Mesothelial cell of epicardium (in vitro differentiated cells): Measurements from ENCODE around the gene KIFBP. TPM values are rescaled to one million over a fixed set of nuclear protein-coding genes. Genes with fewer than 3 reads are reported as not detected.

Experiments used
- DNase-seq, 2 experiments: peaks; one replicate each; pipeline ENCODE4 v3.0.0; 2021; ENCODE audit warnings: low spot score in 2 of 2; ENCODE audit not compliant: unreplicated experiment in 2 of 2
- H3K27ac Mint-ChIP-seq: 2 replicates; pipeline ENCODE4 v1.8.0; 2021; ENCODE audit warnings: mixed read lengths
- H3K27me3 Mint-ChIP-seq: 2 replicates; pipeline ENCODE4 v1.8.0; 2021; ENCODE audit warnings: low read depth, mixed read lengths
- H3K36me3 Mint-ChIP-seq: 2 replicates; pipeline ENCODE4 v1.8.0; 2021; ENCODE audit warnings: mixed read lengths
- H3K4me1 Mint-ChIP-seq: 2 replicates; pipeline ENCODE4 v1.8.0; 2021; ENCODE audit warnings: mixed read lengths
- H3K4me3 Mint-ChIP-seq: 2 replicates; pipeline ENCODE4 v1.8.0; 2021; ENCODE audit warnings: mild to moderate bottlenecking, moderate library complexity, mixed read lengths
- H3K9me3 Mint-ChIP-seq: 2 replicates; pipeline ENCODE4 v1.8.0; 2021; ENCODE audit warnings: mixed read lengths
- total RNA-seq: library from RNA; stranded (reverse); gene quantifications from 3 replicates; pipeline ENCODE4 v1.2.1, GENCODE V29; 2021
- TF ChIP-seq, protein P1 (sequence below): fragments of 200-600 bp; sonication (generic); IDR thresholded peaks from one replicate; pipeline ENCODE4 v1.5.0; 2021; ENCODE audit warnings: antibody characterized with exemption; ENCODE audit not compliant: unreplicated experiment

KIFBP gene
- total RNA-seq, 1 donor from 2014 or later, result 22.7 TPM

- TF ChIP-seq, protein P1, sequence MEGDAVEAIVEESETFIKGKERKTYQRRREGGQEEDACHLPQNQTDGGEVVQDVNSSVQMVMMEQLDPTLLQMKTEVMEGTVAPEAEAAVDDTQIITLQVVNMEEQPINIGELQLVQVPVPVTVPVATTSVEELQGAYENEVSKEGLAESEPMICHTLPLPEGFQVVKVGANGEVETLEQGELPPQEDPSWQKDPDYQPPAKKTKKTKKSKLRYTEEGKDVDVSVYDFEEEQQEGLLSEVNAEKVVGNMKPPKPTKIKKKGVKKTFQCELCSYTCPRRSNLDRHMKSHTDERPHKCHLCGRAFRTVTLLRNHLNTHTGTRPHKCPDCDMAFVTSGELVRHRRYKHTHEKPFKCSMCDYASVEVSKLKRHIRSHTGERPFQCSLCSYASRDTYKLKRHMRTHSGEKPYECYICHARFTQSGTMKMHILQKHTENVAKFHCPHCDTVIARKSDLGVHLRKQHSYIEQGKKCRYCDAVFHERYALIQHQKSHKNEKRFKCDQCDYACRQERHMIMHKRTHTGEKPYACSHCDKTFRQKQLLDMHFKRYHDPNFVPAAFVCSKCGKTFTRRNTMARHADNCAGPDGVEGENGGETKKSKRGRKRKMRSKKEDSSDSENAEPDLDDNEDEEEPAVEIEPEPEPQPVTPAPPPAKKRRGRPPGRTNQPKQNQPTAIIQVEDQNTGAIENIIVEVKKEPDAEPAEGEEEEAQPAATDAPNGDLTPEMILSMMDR, result no peak
- no peaks in the 10 kb centered on the region for H3K36me3 Mint-ChIP-seq
- peak overlapping the region; percentile 99 for H3K4me3 Mint-ChIP-seq
- H3K27ac Mint-ChIP-seq, result peak overlapping the region; percentile 99
- H3K27me3 Mint-ChIP-seq, result no peaks in the 10 kb centered on the region
- H3K9me3 Mint-ChIP-seq, result no peaks in the 10 kb centered on the region
- H3K4me1 Mint-ChIP-seq, result peaks cover 31% of the 10 kb centered on the region
- DNase-seq, result no peak
Measured at GRCh38 chr10:68989317-68989990, 851 bp downstream of the KIFBP start.

DNA sequence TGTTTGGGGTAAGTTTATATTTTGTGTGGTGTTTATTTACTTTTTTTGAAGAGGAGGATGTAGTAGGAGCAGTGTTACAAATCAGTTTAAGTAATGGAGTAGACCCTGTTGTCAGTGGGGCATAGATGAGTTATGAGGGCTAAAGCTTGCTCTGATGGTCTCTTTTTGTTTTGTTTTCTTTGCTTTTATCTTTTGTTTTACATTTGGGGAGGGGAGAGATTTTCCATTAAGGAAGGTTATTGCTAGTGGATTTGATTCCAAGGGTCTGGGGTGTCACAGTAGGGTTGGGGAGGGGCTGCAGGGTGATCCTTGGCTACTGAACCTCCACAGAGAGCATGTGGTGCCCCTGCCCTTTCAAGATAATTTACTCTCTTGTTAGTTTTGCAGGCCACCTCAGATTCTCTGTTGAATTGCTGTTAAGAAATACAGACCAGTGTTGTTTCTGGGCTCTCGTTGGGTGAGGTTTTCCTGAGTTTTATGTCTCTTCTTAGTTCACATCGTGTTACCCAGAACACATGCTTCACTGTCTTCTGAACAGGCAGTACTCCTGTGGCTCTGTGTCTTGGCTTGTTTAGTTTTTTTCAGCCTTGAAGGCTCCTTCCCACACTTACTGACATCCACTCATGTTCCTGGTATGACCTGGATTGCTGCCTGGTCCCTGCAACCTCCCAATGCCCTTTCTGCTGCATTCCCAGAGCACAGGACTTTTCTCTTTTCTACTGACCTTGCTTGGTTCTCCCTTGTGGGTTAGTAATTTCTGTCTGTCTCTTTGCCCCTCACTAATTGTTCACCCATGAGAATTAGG, 4.2 kb downstream of the KIFBP start:
- Mint-ChIP-seq H3K4me1 (peaks cover 31% of the 10 kb centered on the region), H3K4me3 (no peak overlapping the region), H3K27me3 (no peaks in the 10 kb centered on the region), H3K27ac (peak overlapping the region; percentile 39), H3K9me3 (no peaks in the 10 kb centered on the region), H3K36me3 (no peaks in the 10 kb centered on the region)
- TF ChIP-seq, protein P1, result no peak
- DNase-seq, result no peak

DNA sequence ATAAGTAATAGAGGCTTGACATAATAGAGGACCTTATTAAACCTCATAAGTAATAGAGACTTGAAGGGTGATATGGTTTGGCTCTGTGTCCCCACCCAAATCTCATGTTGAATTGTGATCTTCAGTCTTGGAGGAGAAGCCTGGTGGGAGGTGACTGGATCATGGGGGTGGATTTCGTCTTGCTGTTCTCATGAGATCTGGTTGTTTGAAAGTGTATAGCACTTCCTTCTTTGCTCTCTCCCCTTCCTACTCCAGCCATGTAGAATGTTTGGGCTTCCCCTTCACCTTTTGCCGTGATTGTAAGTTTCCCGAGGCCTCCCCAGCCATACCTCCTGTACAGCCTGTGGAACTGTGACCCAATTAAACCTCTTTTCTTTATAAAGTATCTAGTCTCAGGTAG, 8.6 kb downstream of the KIFBP start:
- DNase-seq, result no peak
- Mint-ChIP-seq H3K36me3 (peaks cover 2% of the 10 kb centered on the region), H3K9me3 (no peaks in the 10 kb centered on the region), H3K4me1 (peaks cover 11% of the 10 kb centered on the region), H3K27me3 (no peaks in the 10 kb centered on the region), H3K4me3 (no peak overlapping the region), H3K27ac (no peak overlapping the region)
- TF ChIP-seq, protein P1, result no peak

DNA sequence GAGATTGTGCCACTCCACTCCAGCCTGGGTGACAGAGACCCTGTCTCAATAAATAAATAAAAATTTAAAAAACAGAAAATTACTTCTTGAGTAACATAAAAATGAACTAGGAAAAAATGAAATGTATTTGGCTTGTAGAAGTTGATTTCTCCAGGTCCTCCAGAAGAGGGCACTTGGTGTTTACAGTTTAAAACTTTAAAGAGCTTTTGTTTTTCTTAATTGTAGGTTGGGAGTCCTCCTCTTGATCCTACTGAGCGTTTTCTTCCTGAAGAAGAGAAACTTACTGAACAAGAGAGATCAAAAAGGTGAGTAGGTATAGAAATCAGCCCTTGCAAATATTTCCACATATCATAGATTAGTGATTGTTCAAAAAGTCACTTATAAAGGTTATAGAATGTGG, 16.2 kb downstream of the KIFBP start:
- Mint-ChIP-seq H3K36me3 (peaks cover 1% of the 10 kb centered on the region), H3K4me1 (no peaks in the 10 kb centered on the region), H3K27ac (no peak overlapping the region), H3K9me3 (no peaks in the 10 kb centered on the region), H3K27me3 (no peaks in the 10 kb centered on the region), H3K4me3 (no peak overlapping the region)
- TF ChIP-seq, protein P1, result no peak
- DNase-seq, result no peak

GRCh38 chr10:69005704-69006485, 17.3 kb downstream of the KIFBP start:
- no peak overlapping the region for H3K27ac Mint-ChIP-seq
- DNase-seq, result no peak
- H3K36me3 Mint-ChIP-seq, result peaks cover 1% of the 10 kb centered on the region
- H3K9me3 Mint-ChIP-seq, result no peaks in the 10 kb centered on the region
- no peaks in the 10 kb centered on the region for H3K27me3 Mint-ChIP-seq
- TF ChIP-seq, protein P1, result no peak
- H3K4me3 Mint-ChIP-seq, result no peak overlapping the region
- H3K4me1 Mint-ChIP-seq, result no peaks in the 10 kb centered on the region
